Stimulated activated CD4-positive, alpha-beta T cell treated with anti-CD3 and anti-CD28 coated beads, Interleukin-2, amount 100 ng/mL, for 48 hours (primary cell): ENCODE results near the gene TEX51.
A peak's percentile ranks its signal among the peaks of the same experiment; 100 is the strongest.

ENCODE experiments used
- DNase-seq, 2 donors: peaks; one replicate each; pipeline ENCODE4 v3.0.0-alpha.2; 2020

TEX51 gene

DNA sequence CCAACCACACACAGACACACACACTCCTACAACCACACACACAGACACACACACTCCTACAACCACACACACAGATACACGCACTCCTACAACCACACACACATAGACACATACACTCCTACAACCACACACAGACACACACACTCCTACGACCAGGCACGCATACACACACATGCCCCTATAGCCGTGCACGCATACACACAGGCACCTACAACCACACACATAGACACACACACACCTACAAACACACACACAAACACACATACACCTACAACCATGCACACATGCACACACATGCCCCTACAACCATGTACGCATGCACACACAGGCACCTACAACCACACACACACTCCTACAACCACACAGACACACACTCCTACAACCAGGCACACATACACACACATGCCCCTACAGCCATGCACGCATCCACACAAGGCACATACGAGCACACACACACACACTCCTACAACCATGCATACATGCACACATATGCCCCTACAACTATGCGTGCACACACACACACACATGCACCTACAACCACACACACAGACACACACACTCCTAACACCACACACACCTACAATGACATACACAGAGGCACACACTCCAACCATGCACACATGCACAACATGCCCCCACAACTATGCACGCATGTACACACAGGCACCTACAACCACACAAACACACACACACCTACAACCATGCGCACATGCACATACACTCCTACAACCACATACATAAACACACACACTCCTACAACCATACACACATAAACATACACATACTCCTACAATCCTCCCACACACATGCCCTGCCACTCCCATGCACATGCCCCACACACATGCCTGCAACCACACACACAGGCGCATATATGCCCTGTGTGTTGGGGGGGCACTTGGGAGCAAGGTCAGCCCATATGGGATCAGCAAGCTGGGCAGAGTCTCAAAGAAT is 19.1 kb upstream of the TEX51 start:
- no peak for DNase-seq

DNA sequence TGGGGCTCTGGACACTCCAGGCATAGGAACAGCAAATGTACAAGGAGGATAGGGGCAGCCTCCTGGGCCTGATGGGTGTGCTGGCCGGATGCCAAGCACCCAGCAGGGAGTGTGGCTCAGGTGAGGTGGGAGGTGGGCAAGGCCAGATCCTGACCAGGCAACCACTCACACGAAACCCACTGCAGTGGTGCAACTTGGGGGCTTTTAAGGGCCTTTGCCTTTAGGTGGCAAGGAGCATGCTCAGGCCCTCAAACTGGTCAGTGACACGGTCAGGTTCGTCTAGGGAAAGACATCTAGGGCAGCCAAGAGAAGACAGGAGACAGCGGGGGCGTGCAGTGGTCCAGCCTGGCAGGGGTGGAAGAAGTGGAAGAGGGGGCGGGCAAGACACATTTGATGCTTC is 18.4 kb upstream of the TEX51 start:
- no peak for DNase-seq

DNA sequence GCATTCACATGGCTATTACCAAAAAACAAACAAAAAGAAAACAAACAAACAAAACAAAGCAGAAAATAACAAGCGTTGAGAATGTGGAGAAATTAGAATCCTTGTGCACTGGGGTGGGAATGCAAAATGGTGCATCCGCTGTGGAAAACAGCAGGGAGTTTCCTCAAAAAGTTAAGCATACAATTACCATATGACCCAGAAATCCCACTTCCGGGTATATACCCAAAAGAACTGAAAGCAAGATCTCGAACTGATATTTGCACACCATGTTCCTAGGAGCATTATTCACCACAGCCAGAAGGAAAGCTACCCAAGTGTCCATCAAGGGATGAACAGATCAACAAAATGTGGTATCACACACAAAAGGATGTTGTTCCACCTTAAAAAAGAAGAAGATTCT is 17.9 kb upstream of the TEX51 start:
- no peak for DNase-seq

GRCh38 chr2:126881591-126881990 is 17.1 kb upstream of the TEX51 start:
- DNase-seq, result no peak

GRCh38 chr2:126882181-126882580 is 16.5 kb upstream of the TEX51 start:
- DNase-seq, result no peak

- DNase-seq, result no peak
Observed at GRCh38 chr2:126882736-126883665, 15.7 kb upstream of the TEX51 start.

GRCh38 chr2:126883666-126884040 is 15.0 kb upstream of the TEX51 start:
- DNase-seq, result no peak

- DNase-seq, result no peak
Observed at GRCh38 chr2:126884861-126885750, 13.6 kb upstream of the TEX51 start.

GRCh38 chr2:126885751-126886210 is 12.9 kb upstream of the TEX51 start:
- no peak for DNase-seq

- DNase-seq, result peak; percentile 50 to 71
Observed at GRCh38 chr2:126886211-126886915, 12.3 kb upstream of the TEX51 start.

GRCh38 chr2:126886916-126887280 is 11.8 kb upstream of the TEX51 start:
- no peak for DNase-seq

- DNase-seq, result no peak
Observed at GRCh38 chr2:126887506-126887905, 11.2 kb upstream of the TEX51 start.

DNA sequence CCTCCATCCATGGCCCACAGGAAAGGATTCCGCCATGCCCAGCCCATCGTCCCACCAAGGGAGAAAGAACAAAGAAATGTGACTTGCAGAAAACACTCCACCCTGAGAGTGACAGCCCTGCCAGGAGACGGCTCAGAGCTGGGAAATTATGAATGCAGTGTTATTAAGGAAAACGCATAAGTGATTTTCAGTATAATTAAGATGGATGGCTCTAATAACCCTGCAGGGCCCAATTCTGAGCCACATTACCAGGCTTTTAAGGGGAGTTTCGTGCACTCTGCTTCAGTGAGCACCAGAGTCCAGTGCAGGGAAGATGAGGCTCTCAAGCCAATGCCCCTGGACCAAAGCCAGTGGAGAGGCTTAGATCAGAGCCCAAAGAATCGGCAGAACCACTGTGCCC is 10.6 kb upstream of the TEX51 start:
- no peak for DNase-seq

DNA sequence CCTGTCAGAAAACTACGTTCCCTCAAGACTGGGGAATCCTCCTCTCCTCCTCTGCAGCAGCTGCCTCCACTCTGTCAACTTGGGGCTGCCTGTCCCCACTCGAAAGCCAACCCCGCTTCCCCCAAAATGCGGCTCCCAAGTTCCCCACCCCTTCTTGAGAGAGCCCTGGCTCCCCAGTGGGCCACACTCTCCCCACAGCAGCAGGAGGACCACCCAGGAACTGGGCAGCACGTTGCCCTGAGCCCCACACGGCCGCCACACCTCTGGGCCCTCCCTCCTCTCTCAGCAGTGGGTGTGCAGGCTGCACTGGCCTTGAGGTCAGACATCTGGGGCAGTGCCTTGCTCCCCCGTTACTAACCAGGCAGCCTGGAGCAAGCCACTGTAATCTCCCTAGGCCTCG is 9.6 kb upstream of the TEX51 start:
- no peak for DNase-seq

DNA sequence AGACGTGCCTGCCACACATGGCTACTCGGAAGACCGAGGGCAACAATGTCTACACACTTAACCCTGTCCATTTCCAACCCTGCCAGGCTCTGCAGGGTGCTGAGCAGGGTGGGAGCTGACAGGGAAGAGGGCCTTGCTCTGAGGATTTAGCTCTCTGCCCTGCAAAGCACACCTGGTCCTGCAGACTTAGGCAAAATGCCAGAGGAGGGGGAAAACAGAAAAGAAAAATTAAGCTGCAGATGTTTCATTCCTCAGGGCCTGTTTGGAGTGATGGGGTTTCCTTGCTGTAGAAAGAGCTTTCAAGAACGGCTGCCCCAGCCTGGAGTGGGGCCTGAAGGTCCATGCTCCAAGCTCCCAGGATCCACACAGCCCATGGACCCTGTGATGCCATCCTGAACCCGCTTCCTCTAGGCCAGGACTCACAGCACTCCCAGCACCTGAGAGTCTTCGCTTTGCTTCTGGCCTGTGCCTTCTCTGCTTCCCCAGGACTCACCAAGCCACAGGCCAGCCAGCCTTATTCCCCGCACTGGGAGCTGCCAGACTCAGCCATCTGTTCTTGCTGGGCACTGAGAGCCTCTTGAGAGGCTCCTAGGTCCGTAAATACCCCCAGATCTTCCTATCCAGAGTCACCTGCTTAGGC is 9.1 kb upstream of the TEX51 start:
- no peak for DNase-seq

- DNase-seq, result no peak
Observed at GRCh38 chr2:126890136-126890510, 8.6 kb upstream of the TEX51 start.

DNA sequence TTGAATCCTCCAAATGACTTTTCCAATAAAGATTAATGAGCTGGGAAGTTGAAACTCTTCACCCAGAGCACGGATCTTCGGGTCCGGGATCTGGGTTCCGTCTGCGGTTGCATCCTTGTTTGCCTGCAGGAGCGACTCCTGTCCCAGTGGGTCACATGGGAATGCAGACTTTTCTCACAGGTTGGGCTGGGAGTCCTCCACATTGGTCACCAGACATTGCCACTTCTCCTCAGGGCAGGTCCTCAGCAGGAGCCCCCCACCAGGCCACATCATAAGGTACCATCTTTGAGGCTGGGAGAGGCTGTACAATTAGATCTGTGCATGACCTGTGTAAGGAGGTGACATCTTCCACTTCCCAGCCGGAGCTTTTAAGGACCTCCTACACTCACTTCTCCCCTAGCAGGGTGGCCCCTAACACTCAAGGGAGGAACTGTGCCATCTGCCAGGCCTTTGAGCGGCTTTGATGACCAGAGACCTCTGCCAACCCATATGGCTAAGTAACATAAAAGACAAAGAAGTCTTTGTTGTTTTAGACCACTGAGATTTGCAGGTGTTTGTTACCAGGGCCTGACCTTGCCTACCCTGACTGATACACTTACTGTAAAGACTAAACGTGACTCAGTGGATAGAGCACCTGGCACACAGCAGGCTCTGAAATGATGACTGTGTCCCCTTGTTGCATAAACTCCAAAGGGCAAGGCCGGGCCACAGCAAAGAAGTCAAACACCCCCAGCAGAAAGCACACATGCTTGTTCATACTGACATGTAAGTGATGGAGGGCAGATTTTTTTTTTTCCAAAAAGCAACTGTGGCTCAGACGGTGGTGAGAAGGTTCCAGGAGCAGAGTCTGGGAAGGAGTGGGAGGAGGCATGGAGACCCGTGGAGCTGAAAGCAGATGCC is 7.9 kb upstream of the TEX51 start:
- DNase-seq, result no peak

DNA sequence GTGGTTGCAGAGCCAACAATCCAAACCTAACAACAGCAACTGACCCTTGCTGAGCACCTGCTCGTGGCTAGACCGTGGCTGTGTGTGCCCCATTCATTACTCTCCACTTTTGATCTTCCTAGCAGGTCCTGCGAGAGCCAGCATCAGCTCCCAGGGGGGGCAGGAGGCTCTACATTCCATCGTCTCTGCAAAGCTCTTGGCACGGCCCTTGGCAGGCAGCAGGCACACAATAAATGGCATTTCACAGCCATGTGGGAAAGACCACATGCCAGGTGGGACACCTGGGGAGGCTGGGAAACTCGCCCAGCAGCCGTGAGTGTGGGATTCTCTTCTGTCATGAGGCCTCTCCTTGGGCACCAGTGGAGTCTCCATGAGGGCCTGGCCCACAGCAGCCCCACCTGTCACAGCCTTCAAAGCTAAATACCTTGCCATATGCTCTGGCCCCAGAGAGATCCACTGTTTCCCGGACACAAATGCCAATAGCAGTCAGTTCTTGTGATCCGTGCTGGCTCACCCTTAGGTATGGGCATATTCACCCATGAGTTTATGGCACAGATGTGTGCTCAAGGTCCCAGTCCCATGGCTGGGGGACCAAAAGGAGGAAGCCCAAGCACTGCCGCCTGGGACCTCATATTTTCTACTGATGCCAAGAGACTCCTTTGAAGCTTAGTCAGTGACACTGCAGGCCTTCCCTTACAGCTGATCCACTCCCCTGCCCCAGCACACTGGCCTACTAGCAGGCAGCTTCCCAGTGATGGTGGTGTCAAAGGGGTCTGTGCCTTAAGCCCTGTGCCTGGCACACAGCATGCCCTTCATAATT is 6.8 kb upstream of the TEX51 start:
- DNase-seq, result no peak

DNA sequence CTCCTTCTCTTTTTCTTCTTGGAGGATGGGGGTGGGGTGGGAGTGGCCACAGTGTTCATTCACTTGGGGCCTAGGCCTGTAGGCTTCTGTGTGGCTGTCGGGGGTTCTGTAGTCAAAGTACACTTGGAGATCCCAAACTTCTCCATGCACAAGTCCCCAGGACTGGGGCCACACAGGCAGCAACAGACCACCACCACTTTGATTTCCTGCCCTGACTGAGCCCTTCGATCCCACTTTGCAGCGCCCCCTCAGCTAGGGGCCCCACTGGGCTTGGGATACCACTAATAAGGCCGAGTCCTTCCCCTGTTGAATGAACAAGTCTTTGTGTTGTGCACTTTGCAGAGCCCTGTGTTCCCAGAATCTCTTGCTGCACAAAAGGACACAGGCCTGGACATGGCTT is 5.5 kb upstream of the TEX51 start:
- DNase-seq, result no peak

GRCh38 chr2:126893606-126894005 is 5.1 kb upstream of the TEX51 start:
- DNase-seq, result no peak
